ENCODE data around the gene USP1. TPM values are rescaled to one million over a fixed set of nuclear protein-coding genes. Genes with fewer than 3 reads are reported as not detected.

The USP1 gene
- total and polyA plus RNA-seq, 10 of the 15 experiments (the other 5 are each of a cell fraction or from before 2014, with no cell fraction given), result 25.6 to 77.9 (median 48.1) TPM

- TF ChIP-seq NKRF (conservative IDR thresholded peaks at IDR 0.05), result no peak
- TF ChIP-seq JUNB (IDR thresholded peaks at IDR 0.05), result no peak
- no peak for TF ChIP-seq MEF2B (IDR thresholded peaks at IDR 0.05; ENCODE audit: partially characterized antibody, poor library complexity, severe bottlenecking)
- TF ChIP-seq CHD1 (IDR thresholded peaks at IDR 0.05; ENCODE audit: low read depth, low read length), result no peak
These were observed 12.4 kb upstream of the USP1 start (continued) for GRCh38 chr1:62424411-62424810.

GRCh38 chr1:62425041-62425440 is 11.8 kb upstream of the USP1 start:
- SMC1A ChIA-PET (ENCODE audit: uncharacterized antibody, unreplicated experiment), result interaction anchor here (1.3 to 1.7 kb wide), 2 partner anchors 9 to 11 kb away, joined by 6 read pairs; no protein-coding TSS in a partner anchor

More at GRCh38 chr1:62425041-62425440, 11.8 kb upstream of the USP1 start:
- no TSS peak for BruUV-seq (replicated peaks)
- RAD21 ChIA-PET (ENCODE audit: unreplicated experiment), result no interaction called here
- H3K4me2 ChIP-seq (ENCODE audit: control insufficient read depth, insufficient read depth), result no peak overlapping the region
- DNase-seq (ENCODE audit: low read depth, low spot score), result no peak
- CTCF ChIA-PET, result interaction anchor here (1.3 to 1.5 kb wide), 2 partner anchors 83 to 249 kb away, joined by 3 to 4 read pairs; no protein-coding TSS in a partner anchor
- H3K4me1 ChIP-seq (ENCODE audit: control insufficient read depth, insufficient read depth, low read length), result no peaks in the 10 kb centered on the region
- H3K4me3 ChIP-seq, result no peak overlapping the region
- no peaks in the 10 kb centered on the region for H3K36me3 ChIP-seq (ENCODE audit: control insufficient read depth in 2 of 2, insufficient read depth in 2 of 2, low read length in 1 of 2)
- WGBS (ENCODE audit: insufficient coverage, insufficient replicate concordance, low lambda C conversion rate, missing lambda C conversion rate), result 71% methylated on average over 5 of the region's 5 CpGs
- FAIRE-seq, result no peak
- no peaks in the 10 kb centered on the region for H3K79me2 ChIP-seq (ENCODE audit: control insufficient read depth, insufficient read depth, low read length)
- H3K27ac ChIP-seq (ENCODE audit: control insufficient read depth, insufficient read depth), result no peak overlapping the region
- intact Hi-C loops (cut with micrococcal nuclease; ENCODE audit: unreplicated experiment), result no loop called here
- H2AFZ ChIP-seq (ENCODE audit: control insufficient read depth, low read depth, low read length), result no peak overlapping the region
- H3K27me3 ChIP-seq (replicated peaks in 1 of 2; ENCODE audit: control insufficient read depth in 2 of 2, insufficient read depth in 2 of 2, low read length in 1 of 2), result no peaks in the 10 kb centered on the region
- no peak overlapping the region for H3K9ac ChIP-seq (ENCODE audit: control insufficient read depth, insufficient read depth, low read length)
- no peak for ATAC-seq
- POLR2A ChIA-PET, result no interaction called here
- no peaks in the 10 kb centered on the region for H4K20me1 ChIP-seq (ENCODE audit: control insufficient read depth, insufficient read depth)
- TF ChIP-seq MYB (IDR thresholded peaks at IDR 0.05; ENCODE audit: borderline replicate concordance, low read depth, low read length), result no peak
- no peak for TF ChIP-seq POLR2A (IDR thresholded peaks at IDR 0.05; ENCODE audit: low read depth, low read length)
- TF ChIP-seq ZNF24 (IDR thresholded peaks at IDR 0.05), result no peak
- TF ChIP-seq POLR2AphosphoS5 (IDR thresholded peaks at IDR 0.05; ENCODE audit: low read length), result no peak
- TF ChIP-seq CREB1 (IDR thresholded peaks at IDR 0.05; ENCODE audit: low read depth), result no peak
- TF ChIP-seq ETV6 (conservative IDR thresholded peaks at IDR 0.05 in 1 of 2, IDR thresholded peaks at IDR 0.05 in 1 of 2; ENCODE audit: borderline replicate concordance in 1 of 2, low read depth in 1 of 2), result no peak
- TF ChIP-seq NR2C2 (IDR thresholded peaks at IDR 0.05; ENCODE audit: borderline replicate concordance, control insufficient read depth, insufficient read length, low read depth), result no peak
- TF ChIP-seq BMI1 (IDR thresholded peaks at IDR 0.05; ENCODE audit: borderline replicate concordance), result no peak
- TF ChIP-seq NKRF (conservative IDR thresholded peaks at IDR 0.05), result no peak
- no peak for TF ChIP-seq HDAC2 (IDR thresholded peaks at IDR 0.05)
- TF ChIP-seq BCL3 (IDR thresholded peaks at IDR 0.05; ENCODE audit: borderline replicate concordance, insufficient read depth, low read depth, low read length, poor library complexity, severe bottlenecking), result no peak
- no peak for TF ChIP-seq TCF12 (IDR thresholded peaks at IDR 0.05; ENCODE audit: low read depth, low read length)
- H3K9me3 ChIP-seq (replicated peaks; ENCODE audit: control insufficient read depth, insufficient read depth, low read length), result no peaks in the 10 kb centered on the region
- in situ Hi-C loops (cut with MboI), result no loop called here
